ENCODE results near the gene ELP2. TPM values are rescaled to one million over a fixed set of nuclear protein-coding genes. Genes with fewer than 3 reads are reported as not detected.

Gene ELP2
- total and polyA plus RNA-seq, 2 of the 8 experiments (the other 6 are each of a cell fraction or from before 2014, with no cell fraction given) = 55.8 to 165 TPM

DNA sequence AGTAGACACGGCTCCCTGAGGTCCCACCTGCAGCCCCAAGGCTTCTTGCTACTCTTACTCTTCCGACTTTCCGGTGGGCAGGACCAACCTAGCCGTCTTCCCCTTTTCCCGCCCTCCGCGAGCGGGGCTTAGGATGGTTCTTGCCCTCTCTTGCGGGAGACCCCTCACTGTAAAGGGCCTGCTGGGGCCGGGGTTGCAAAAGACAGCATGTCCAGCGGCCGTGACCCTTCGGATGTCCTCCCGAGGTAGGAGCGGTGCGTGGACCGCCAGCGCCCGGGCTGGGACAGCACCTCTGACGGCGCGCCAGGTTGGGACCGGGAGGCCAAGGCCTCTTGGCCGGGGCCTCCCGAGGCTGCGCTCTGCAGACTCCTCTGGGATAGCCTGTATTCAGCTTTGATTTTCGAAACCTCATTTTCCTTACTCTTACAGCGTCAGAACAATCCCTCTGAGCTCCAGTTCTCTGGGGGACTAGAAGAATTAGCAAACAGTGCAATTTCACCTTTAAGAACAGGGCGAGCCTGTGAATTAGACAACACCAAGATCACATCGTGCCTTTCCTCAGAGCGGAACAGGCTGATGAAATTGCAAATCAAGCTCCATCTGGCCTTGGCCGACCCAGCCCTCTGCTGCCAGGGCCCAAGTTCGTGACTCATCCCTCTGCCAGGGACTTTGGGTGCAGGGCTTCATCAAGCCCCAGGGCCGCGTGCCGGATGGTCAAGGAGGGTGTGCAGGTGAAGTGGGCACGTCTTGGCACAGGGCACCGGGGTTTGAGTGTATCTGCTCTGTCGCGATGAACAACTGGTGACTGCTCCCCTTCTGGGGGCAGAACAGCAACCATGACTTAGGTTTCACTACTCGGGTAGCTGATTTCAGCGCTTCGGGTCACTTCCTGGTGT, 58.4 kb downstream of the ELP2 start:
- Histone ChIP-seq H4K91ac (replicated peaks; ENCODE audit: insufficient read length, low read length) (no peak overlapping the region), H3K4me3 (ENCODE audit: extremely low read depth in 1 of 4, insufficient read depth in 2 of 4, low read depth in 3 of 4, low read length in 4 of 4) (peak overlapping the region; percentile 54 to 79 (median 74)), H3K18ac (ENCODE audit: extremely low read depth, low read length) (peak overlapping the region; percentile 53), H2BK12ac (ENCODE audit: low read depth, low read length) (peak overlapping the region; percentile 93), H2AFZ (ENCODE audit: low read length) (peak overlapping the region; percentile 93), H4K8ac (ENCODE audit: extremely low read depth, insufficient read depth, low read length) (peak overlapping the region; percentile 82; the same call in 1 of the 2 replicates), H3K9ac (replicated peaks in 1 of 4; ENCODE audit: extremely low read depth in 1 of 4, low read depth in 3 of 4, low read length in 3 of 4) (peak overlapping the region in 3 of 4 experiments; percentile 66 to 77 (median 72); a peak in 6 of 7 replicates), H4K20me1 (replicated peaks in 1 of 2; ENCODE audit: control insufficient read depth in 1 of 2, insufficient read depth in 2 of 2, low read length in 2 of 2) (peaks cover 0 to 2% of the 10 kb centered on the region in 2 experiments), H3K27ac (ENCODE audit: low read depth, low read length) (no peak overlapping the region), H3K23me2 (ENCODE audit: low read depth, low read length) (peaks cover 15% of the 10 kb centered on the region; the same call in 1 of the 2 replicates), H2BK5ac (ENCODE audit: low read depth, low read length) (peak overlapping the region; percentile 30; the same call in 1 of the 2 replicates), H2BK120ac (replicated peaks; ENCODE audit: low read depth, low read length) (no peak overlapping the region), H3K14ac (ENCODE audit: insufficient read length) (no peak overlapping the region), H2BK15ac (ENCODE audit: low read length) (no peak overlapping the region; the same call in 1 of the 2 replicates), H3K23ac (ENCODE audit: insufficient read length) (no peak overlapping the region), H3K4me2 (ENCODE audit: insufficient read depth in 1 of 2, low read depth in 2 of 2, low read length in 2 of 2) (peak overlapping the region; percentile 75 to 91), H4K5ac (ENCODE audit: insufficient read length, low read depth, low read length) (no peak overlapping the region), H3K27me3 (replicated peaks in 1 of 4; ENCODE audit: control insufficient read depth in 3 of 4, extremely low read depth in 1 of 4, insufficient read depth in 3 of 4, low read length in 3 of 4) (peaks cover 0 to 39% (median 27%) of the 10 kb centered on the region in 4 experiments; a peak in 6 of 7 replicates), H2AK5ac (ENCODE audit: low read depth, low read length) (peak overlapping the region; percentile 79), H3K79me2 (ENCODE audit: control insufficient read depth in 1 of 2, insufficient read depth in 2 of 2, low read length in 2 of 2) (peaks cover 0 to 13% of the 10 kb centered on the region in 2 experiments; a peak in 1 of 4 replicates), H3K79me1 (ENCODE audit: low read depth, low read length) (peaks cover 3% of the 10 kb centered on the region; the same call in 1 of the 2 replicates), H3K36me3 (ENCODE audit: control insufficient read depth in 2 of 4, insufficient read depth in 4 of 4, low read length in 3 of 4) (no peaks in the 10 kb centered on the region), H3K9me3 (ENCODE audit: insufficient read depth in 2 of 2, low read depth in 1 of 2, low read length in 1 of 2) (no peaks in the 10 kb centered on the region), H2BK20ac (ENCODE audit: low read length) (no peak overlapping the region), H3K4ac (replicated peaks; ENCODE audit: insufficient read length, low read depth, low read length) (no peak overlapping the region), H3K4me1 (replicated peaks in 1 of 4; ENCODE audit: control insufficient read depth in 3 of 4, insufficient read depth in 4 of 4, low read length in 3 of 4) (peaks cover 3 to 13% (median 8%) of the 10 kb centered on the region in 4 experiments), H3K56ac (replicated peaks; ENCODE audit: insufficient read length, low read depth, low read length) (no peak overlapping the region)
- CTCF ChIA-PET (ENCODE audit: partially characterized antibody) = interaction anchor here (0.6 to 6.7 kb wide), 20 partner anchors 11 to 387 kb away, joined by 3 to 35 read pairs (median 3); no protein-coding TSS in a partner anchor
- 24% methylated on average over 42 of the region's 43 CpGs; no CpG with 5 or more reads in 1 of the 2 experiments for WGBS, 2 experiments (ENCODE audit: extremely low coverage in 1 of 2, insufficient coverage in 1 of 2, insufficient read length in 1 of 2, insufficient replicate concordance in 2 of 2, low coverage in 1 of 2, low lambda C conversion rate in 2 of 2, missing lambda C conversion rate in 1 of 2)
- POLR2A ChIA-PET (ENCODE audit: partially characterized antibody) = interaction anchor here (0.6 to 6.6 kb wide), 23 partner anchors 9 to 306 kb away, joined by 3 to 56 read pairs (median 4); partner anchors contain the start of genes ELP2, FHOD3, RPRD1A and SLC39A6
- FAIRE-seq = no peak
- DNase-seq (ENCODE audit: low read depth in 1 of 2, low spot score in 2 of 2) = peak in 1 of 2 experiments; percentile 87
- TF ChIP-seq KDM4A (IDR thresholded peaks at IDR 0.05; ENCODE audit: low read depth, low read length, severe bottlenecking) (peak; percentile 24), POLR2AphosphoS5 (IDR thresholded peaks at IDR 0.05; ENCODE audit: low read depth, low read length) (no peak), JUND (IDR thresholded peaks at IDR 0.05; ENCODE audit: low read length) (no peak), EZH2 (IDR thresholded peaks at IDR 0.05; ENCODE audit: low read depth, low read length, severe bottlenecking) (peak; percentile 7), POLR2A (IDR thresholded peaks at IDR 0.05; ENCODE audit: control extremely low read depth in 1 of 2, low read depth in 2 of 2, low read length in 2 of 2) (peak in 1 of 2 experiments; percentile 58; a peak in 2 of 3 replicates), CTBP2 (IDR thresholded peaks at IDR 0.05; ENCODE audit: borderline replicate concordance, insufficient read depth, insufficient read length, low read length) (no peak), E2F6 (IDR thresholded peaks at IDR 0.05) (peak; percentile 91), GABPA (IDR thresholded peaks at IDR 0.05; ENCODE audit: borderline replicate concordance, insufficient read depth, low read length) (peak; percentile 12; the same call in 1 of the 2 replicates)
- TF ChIP-seq, protein P1, sequence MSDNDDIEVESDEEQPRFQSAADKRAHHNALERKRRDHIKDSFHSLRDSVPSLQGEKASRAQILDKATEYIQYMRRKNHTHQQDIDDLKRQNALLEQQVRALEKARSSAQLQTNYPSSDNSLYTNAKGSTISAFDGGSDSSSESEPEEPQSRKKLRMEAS (IDR thresholded peaks at IDR 0.05) = peak; percentile 85
